DND-41 (cell line): ENCODE data around the gene TEX22.

ENCODE experiments used
- ATAC-seq: fragments of 200-7000 bp; cut with Tn5 transposase; 3 replicates; pipeline ENCODE4 v1.9.1; 2021; ENCODE audit warnings: low read depth; ENCODE audit not compliant: insufficient read depth
- DNase-seq: peaks from one replicate; pipeline ENCODE4 v3.0.0-alpha.2; 2020
- H2AFZ ChIP-seq: 2 replicates; pipeline ENCODE4 v1.6.0; 2012; ENCODE audit warnings: low read depth, low read length
- H3K27ac ChIP-seq: 2 replicates; pipeline ENCODE4 v1.5.1; 2012; ENCODE audit warnings: low read length, inconsistent platforms
- H3K27me3 ChIP-seq: fragments of 200-600 bp; sonication (generic); 2 replicates; pipeline ENCODE4 v1.6.0; 2012; ENCODE audit warnings: low read length, mild to moderate bottlenecking, inconsistent platforms; ENCODE audit not compliant: insufficient read depth, poor library complexity
- H3K36me3 ChIP-seq: 2 replicates; pipeline ENCODE4 v1.5.1; 2012; ENCODE audit warnings: low read length, inconsistent platforms; ENCODE audit not compliant: insufficient read depth
- H3K4me1 ChIP-seq: 2 replicates; pipeline ENCODE4 v1.5.1; 2012; ENCODE audit warnings: mild to moderate bottlenecking, low read length; ENCODE audit not compliant: insufficient read depth
- H3K4me2 ChIP-seq: 2 replicates; pipeline ENCODE4 v1.6.0; 2012; ENCODE audit warnings: mild to moderate bottlenecking, moderate library complexity, low read length, inconsistent platforms; ENCODE audit not compliant: insufficient read depth
- H3K4me3 ChIP-seq, 2 experiments: fragments of 200-600 bp in 1 of 2; shearing (Covaris generic) in 1 of 2; 2 replicates each; pipeline ENCODE4 v1.5.1; 2012 to 2016; ENCODE audit warnings: inconsistent platforms in 2 of 2, low read length in 2 of 2, mild to moderate bottlenecking in 2 of 2, low read depth in 1 of 2, moderate library complexity in 1 of 2
- H3K79me2 ChIP-seq: 2 replicates; pipeline ENCODE4 v1.6.0; 2012; ENCODE audit warnings: low read length, inconsistent platforms; ENCODE audit not compliant: insufficient read depth
- H3K9ac ChIP-seq: 2 replicates; pipeline ENCODE4 v1.6.0; 2012; ENCODE audit warnings: low read depth, mild to moderate bottlenecking, inconsistent platforms, low read length, moderate library complexity
- H3K9me3 ChIP-seq: 2 replicates; pipeline ENCODE4 v1.5.1; 2012; ENCODE audit warnings: low read length, moderate library complexity, mild to moderate bottlenecking, inconsistent platforms; ENCODE audit not compliant: insufficient read depth, severe bottlenecking
- H4K20me1 ChIP-seq: 2 replicates; pipeline ENCODE4 v1.6.0; 2012; ENCODE audit warnings: low read length; ENCODE audit not compliant: insufficient read depth
- CTCF ChIP-seq: IDR thresholded peaks from 2 replicates; pipeline ENCODE4 v1.5.1; 2012; ENCODE audit warnings: borderline replicate concordance, low read length, moderate library complexity, mild to moderate bottlenecking; ENCODE audit not compliant: poor library complexity, severe bottlenecking; ENCODE audit errors: extremely low read depth
- EZH2 ChIP-seq: IDR thresholded peaks from 3 replicates; pipeline ENCODE4 v1.6.1; 2012; ENCODE audit warnings: borderline replicate concordance, low read depth, mild to moderate bottlenecking, moderate library complexity, low read length, inconsistent platforms; ENCODE audit not compliant: severe bottlenecking

The TEX22 gene

GRCh38 chr14:105431256-105431655, 32.9 kb downstream of the TEX22 start:
- peaks cover 62% of the 10 kb centered on the region for H3K36me3 ChIP-seq
- H3K4me3 ChIP-seq = no peak overlapping the region
- H3K9me3 ChIP-seq = no peaks in the 10 kb centered on the region
- peaks cover 94% of the 10 kb centered on the region for H3K79me2 ChIP-seq
- H4K20me1 ChIP-seq = peaks cover 83% of the 10 kb centered on the region
- H3K9ac ChIP-seq = no peak overlapping the region
- H2AFZ ChIP-seq = no peak overlapping the region
- ATAC-seq (no peak), DNase-seq (no peak)
- no peak for TF ChIP-seq EZH2
- TF ChIP-seq CTCF = no peak
- H3K27ac ChIP-seq = no peak overlapping the region
- H3K27me3 ChIP-seq = no peaks in the 10 kb centered on the region
- H3K4me1 ChIP-seq = no peaks in the 10 kb centered on the region
- H3K4me2 ChIP-seq = no peak overlapping the region

GRCh38 chr14:105432657-105433056, 34.3 kb downstream of the TEX22 start:
- Histone ChIP-seq H3K4me2 (no peak overlapping the region), H3K27ac (no peak overlapping the region), H3K9me3 (no peaks in the 10 kb centered on the region), H2AFZ (no peak overlapping the region), H3K27me3 (no peaks in the 10 kb centered on the region), H3K9ac (no peak overlapping the region), H3K4me1 (no peaks in the 10 kb centered on the region), H3K36me3 (peaks cover 62% of the 10 kb centered on the region), H4K20me1 (peaks cover 83% of the 10 kb centered on the region), H3K79me2 (peaks cover 94% of the 10 kb centered on the region), H3K4me3 (no peak overlapping the region)
- no peak for TF ChIP-seq CTCF
- no peak for TF ChIP-seq EZH2
- DNase-seq (no peak), ATAC-seq (no peak)

GRCh38 chr14:105433161-105433605, 34.8 kb downstream of the TEX22 start:
- Histone ChIP-seq H3K36me3 (peaks cover 63% of the 10 kb centered on the region), H3K9ac (no peak overlapping the region), H3K27ac (no peak overlapping the region), H2AFZ (no peak overlapping the region), H3K27me3 (no peaks in the 10 kb centered on the region), H3K4me1 (no peaks in the 10 kb centered on the region), H3K4me3 (no peak overlapping the region), H3K4me2 (no peak overlapping the region), H4K20me1 (peaks cover 84% of the 10 kb centered on the region), H3K79me2 (peaks cover 94% of the 10 kb centered on the region), H3K9me3 (no peaks in the 10 kb centered on the region)
- no peak for ATAC-seq
- TF ChIP-seq EZH2 (no peak), CTCF (no peak)
- no peak for DNase-seq

- no peaks in the 10 kb centered on the region for H3K9me3 ChIP-seq
- H3K4me3 ChIP-seq = no peak overlapping the region
- no peak overlapping the region for H3K27ac ChIP-seq
- no peak overlapping the region for H3K9ac ChIP-seq
- no peak for TF ChIP-seq EZH2
- no peak for TF ChIP-seq CTCF
- no peaks in the 10 kb centered on the region for H3K4me1 ChIP-seq
- no peak overlapping the region for H3K4me2 ChIP-seq
- DNase-seq (no peak), ATAC-seq (no peak)
- peaks cover 97% of the 10 kb centered on the region for H3K79me2 ChIP-seq
- H3K36me3 ChIP-seq = peaks cover 68% of the 10 kb centered on the region
- no peak overlapping the region for H2AFZ ChIP-seq
- H3K27me3 ChIP-seq = no peaks in the 10 kb centered on the region
- H4K20me1 ChIP-seq = peaks cover 87% of the 10 kb centered on the region
Measured at GRCh38 chr14:105436402-105436801, 38.1 kb downstream of the TEX22 start.
